SK-N-SH treated with all-trans-retinoic acid at 6 μM for 48 hours (cell line): ENCODE results near the gene C1QTNF5.

Experiments used
- ATAC-seq: fragments of 200-7000 bp; cut with Tn5 transposase; 3 replicates; pipeline ENCODE4 v1.9.1; 2020; ENCODE audit warnings: mild to moderate bottlenecking, moderate library complexity
- BACH2 ChIP-seq: fragments of 250-450 bp; sonication (Bioruptor Pico); IDR thresholded peaks from 2 replicates; pipeline ENCODE4 v1.9.0; 2021; ENCODE audit warnings: mild to moderate bottlenecking, borderline replicate concordance
- CSDC2 ChIP-seq: fragments of 250-450 bp; sonication (Bioruptor Pico); IDR thresholded peaks from 2 replicates; pipeline ENCODE4 v1.5.0; 2020; ENCODE audit warnings: mild to moderate bottlenecking, moderate library complexity
- ESRRG ChIP-seq: fragments of 250-450 bp; sonication (Bioruptor Pico); IDR thresholded peaks from 2 replicates; pipeline ENCODE4 v1.6.1; 2021; ENCODE audit warnings: mild to moderate bottlenecking
- GLIS3 ChIP-seq: fragments of 250-450 bp; sonication (Bioruptor Pico); IDR thresholded peaks from 2 replicates; pipeline ENCODE4 v1.5.0; 2020; ENCODE audit warnings: mild to moderate bottlenecking, moderate library complexity
- ISL1 ChIP-seq: fragments of 250-450 bp; sonication (Bioruptor Pico); IDR thresholded peaks from 2 replicates; pipeline ENCODE4 v2.1.2; 2022; ENCODE audit warnings: mild to moderate bottlenecking, moderate library complexity
- PPARA ChIP-seq: fragments of 250-450 bp; sonication (Bioruptor Pico); IDR thresholded peaks from 2 replicates; pipeline ENCODE4 v1.5.0; 2020; ENCODE audit warnings: mild to moderate bottlenecking, borderline replicate concordance
- RARB ChIP-seq: fragments of 250-450 bp; sonication (Bioruptor Pico); IDR thresholded peaks from 2 replicates; pipeline ENCODE4 v1.8.0; 2021; ENCODE audit warnings: mild to moderate bottlenecking, moderate library complexity
- SNAI2 ChIP-seq: fragments of 250-450 bp; sonication (Bioruptor Pico); IDR thresholded peaks from 2 replicates; pipeline ENCODE4 v1.5.0; 2020; ENCODE audit warnings: mild to moderate bottlenecking, moderate library complexity
- ZC3H10 ChIP-seq: fragments of 250-450 bp; sonication (Bioruptor Pico); IDR thresholded peaks from 2 replicates; pipeline ENCODE4 v1.5.1; 2021; ENCODE audit warnings: mild to moderate bottlenecking, moderate library complexity
- ZFP3 ChIP-seq: fragments of 250-450 bp; sonication (Bioruptor Pico); IDR thresholded peaks from 2 replicates; pipeline ENCODE4 v1.5.0; 2020; ENCODE audit warnings: mild to moderate bottlenecking, moderate library complexity
- ZFP30 ChIP-seq: fragments of 450-650 bp; formaldehyde crosslinking; IDR thresholded peaks from 2 replicates; pipeline ENCODE4 v1.5.0; 2022; ENCODE audit warnings: mild to moderate bottlenecking, moderate library complexity
- ZNF565 ChIP-seq: fragments of 450-650 bp; formaldehyde crosslinking; conservative IDR thresholded peaks from 2 replicates; pipeline ENCODE4 v1.5.0; 2020; ENCODE audit warnings: low read depth, mild to moderate bottlenecking, moderate library complexity
- ZNF70 ChIP-seq: fragments of 450-650 bp; formaldehyde crosslinking; IDR thresholded peaks from 2 replicates; pipeline ENCODE4 v1.5.0; 2020; ENCODE audit warnings: mild to moderate bottlenecking, moderate library complexity
- ZNF8 ChIP-seq: fragments of 450-650 bp; formaldehyde crosslinking; IDR thresholded peaks from 2 replicates; pipeline ENCODE4 v1.5.0; 2020; ENCODE audit warnings: mild to moderate bottlenecking, moderate library complexity
- TF ChIP-seq, protein P1 (sequence below): fragments of 250-450 bp; sonication (Bioruptor Pico); IDR thresholded peaks from 2 replicates; pipeline ENCODE4 v1.5.1; 2020; ENCODE audit warnings: low read depth, mild to moderate bottlenecking, moderate library complexity
- TF ChIP-seq, protein P2 (sequence below): fragments of 250-450 bp; sonication (Bioruptor Pico); IDR thresholded peaks from 2 replicates; pipeline ENCODE4 v1.5.1; 2021; ENCODE audit warnings: mild to moderate bottlenecking, moderate library complexity
- TF ChIP-seq, protein P3 (sequence below): fragments of 250-450 bp; sonication (Bioruptor Pico); IDR thresholded peaks from 2 replicates; pipeline ENCODE4 v1.5.0; 2020; ENCODE audit warnings: mild to moderate bottlenecking, moderate library complexity
- TF ChIP-seq, protein P4 (sequence below): fragments of 250-450 bp; sonication (Bioruptor Pico); IDR thresholded peaks from 2 replicates; pipeline ENCODE4 v1.8.0; 2020; ENCODE audit warnings: mild to moderate bottlenecking, moderate library complexity, borderline replicate concordance
- TF ChIP-seq, protein P5 (sequence below): fragments of 250-450 bp; sonication (Bioruptor Pico); IDR thresholded peaks from 2 replicates; pipeline ENCODE4 v1.8.0; 2021; ENCODE audit warnings: low read depth, mild to moderate bottlenecking, moderate library complexity, borderline replicate concordance

The C1QTNF5 gene

GRCh38 chr11:119330237-119330636, 10.4 kb downstream of the C1QTNF5 start:
- TF ChIP-seq CSDC2 (no peak), BACH2 (no peak), ZNF565 (CRISPR knock-in tag) (no peak), GLIS3 (CRISPR knock-in tag) (no peak), ZFP30 (CRISPR knock-in tag) (no peak), PPARA (CRISPR knock-in tag) (no peak), SNAI2 (CRISPR knock-in tag) (no peak)
- TF ChIP-seq, protein P1, sequence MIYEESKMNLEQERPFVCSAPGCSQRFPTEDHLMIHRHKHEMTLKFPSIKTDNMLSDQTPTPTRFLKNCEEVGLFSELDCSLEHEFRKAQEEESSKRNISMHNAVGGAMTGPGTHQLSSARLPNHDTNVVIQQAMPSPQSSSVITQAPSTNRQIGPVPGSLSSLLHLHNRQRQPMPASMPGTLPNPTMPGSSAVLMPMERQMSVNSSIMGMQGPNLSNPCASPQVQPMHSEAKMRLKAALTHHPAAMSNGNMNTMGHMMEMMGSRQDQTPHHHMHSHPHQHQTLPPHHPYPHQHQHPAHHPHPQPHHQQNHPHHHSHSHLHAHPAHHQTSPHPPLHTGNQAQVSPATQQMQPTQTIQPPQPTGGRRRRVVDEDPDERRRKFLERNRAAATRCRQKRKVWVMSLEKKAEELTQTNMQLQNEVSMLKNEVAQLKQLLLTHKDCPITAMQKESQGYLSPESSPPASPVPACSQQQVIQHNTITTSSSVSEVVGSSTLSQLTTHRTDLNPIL: no peak
- TF ChIP-seq, protein P2, sequence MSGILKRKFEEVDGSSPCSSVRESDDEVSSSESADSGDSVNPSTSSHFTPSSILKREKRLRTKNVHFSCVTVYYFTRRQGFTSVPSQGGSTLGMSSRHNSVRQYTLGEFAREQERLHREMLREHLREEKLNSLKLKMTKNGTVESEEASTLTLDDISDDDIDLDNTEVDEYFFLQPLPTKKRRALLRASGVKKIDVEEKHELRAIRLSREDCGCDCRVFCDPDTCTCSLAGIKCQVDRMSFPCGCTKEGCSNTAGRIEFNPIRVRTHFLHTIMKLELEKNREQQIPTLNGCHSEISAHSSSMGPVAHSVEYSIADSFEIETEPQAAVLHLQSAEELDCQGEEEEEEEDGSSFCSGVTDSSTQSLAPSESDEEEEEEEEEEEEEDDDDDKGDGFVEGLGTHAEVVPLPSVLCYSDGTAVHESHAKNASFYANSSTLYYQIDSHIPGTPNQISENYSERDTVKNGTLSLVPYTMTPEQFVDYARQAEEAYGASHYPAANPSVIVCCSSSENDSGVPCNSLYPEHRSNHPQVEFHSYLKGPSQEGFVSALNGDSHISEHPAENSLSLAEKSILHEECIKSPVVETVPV (CRISPR knock-in tag): no peak
- ATAC-seq: no peak

DNA sequence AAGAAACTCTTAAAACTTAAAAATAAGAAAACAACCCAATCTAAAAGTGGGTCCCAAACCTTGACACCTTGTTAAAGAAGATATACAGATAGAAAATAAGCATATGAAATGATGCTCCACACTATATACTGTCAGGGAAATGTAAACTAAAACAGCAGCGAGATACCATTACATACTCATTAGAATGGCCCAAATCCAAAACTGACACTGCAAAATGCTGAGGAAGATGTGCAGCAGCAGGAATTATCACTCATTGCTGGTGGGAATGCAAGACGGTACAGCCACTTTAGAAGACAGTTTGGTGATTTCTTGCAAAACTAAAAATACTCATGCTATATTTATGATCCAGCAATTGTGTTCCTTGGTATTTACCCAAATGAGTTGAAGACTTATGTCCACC, 11.4 kb downstream of the C1QTNF5 start:
- TF ChIP-seq BACH2 (no peak), ESRRG (CRISPR knock-in tag) (no peak), RARB (CRISPR knock-in tag) (no peak), CSDC2 (no peak), ZC3H10 (CRISPR knock-in tag) (no peak), ZFP3 (no peak), SNAI2 (CRISPR knock-in tag) (no peak), ZNF565 (CRISPR knock-in tag) (no peak), ZNF70 (CRISPR knock-in tag) (no peak), ZFP30 (CRISPR knock-in tag) (no peak), ZNF8 (no peak)
- TF ChIP-seq, protein P1: no peak
- TF ChIP-seq, protein P3, sequence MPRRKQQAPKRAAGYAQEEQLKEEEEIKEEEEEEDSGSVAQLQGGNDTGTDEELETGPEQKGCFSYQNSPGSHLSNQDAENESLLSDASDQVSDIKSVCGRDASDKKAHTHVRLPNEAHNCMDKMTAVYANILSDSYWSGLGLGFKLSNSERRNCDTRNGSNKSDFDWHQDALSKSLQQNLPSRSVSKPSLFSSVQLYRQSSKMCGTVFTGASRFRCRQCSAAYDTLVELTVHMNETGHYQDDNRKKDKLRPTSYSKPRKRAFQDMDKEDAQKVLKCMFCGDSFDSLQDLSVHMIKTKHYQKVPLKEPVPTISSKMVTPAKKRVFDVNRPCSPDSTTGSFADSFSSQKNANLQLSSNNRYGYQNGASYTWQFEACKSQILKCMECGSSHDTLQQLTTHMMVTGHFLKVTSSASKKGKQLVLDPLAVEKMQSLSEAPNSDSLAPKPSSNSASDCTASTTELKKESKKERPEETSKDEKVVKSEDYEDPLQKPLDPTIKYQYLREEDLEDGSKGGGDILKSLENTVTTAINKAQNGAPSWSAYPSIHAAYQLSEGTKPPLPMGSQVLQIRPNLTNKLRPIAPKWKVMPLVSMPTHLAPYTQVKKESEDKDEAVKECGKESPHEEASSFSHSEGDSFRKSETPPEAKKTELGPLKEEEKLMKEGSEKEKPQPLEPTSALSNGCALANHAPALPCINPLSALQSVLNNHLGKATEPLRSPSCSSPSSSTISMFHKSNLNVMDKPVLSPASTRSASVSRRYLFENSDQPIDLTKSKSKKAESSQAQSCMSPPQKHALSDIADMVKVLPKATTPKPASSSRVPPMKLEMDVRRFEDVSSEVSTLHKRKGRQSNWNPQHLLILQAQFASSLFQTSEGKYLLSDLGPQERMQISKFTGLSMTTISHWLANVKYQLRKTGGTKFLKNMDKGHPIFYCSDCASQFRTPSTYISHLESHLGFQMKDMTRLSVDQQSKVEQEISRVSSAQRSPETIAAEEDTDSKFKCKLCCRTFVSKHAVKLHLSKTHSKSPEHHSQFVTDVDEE: no peak
- TF ChIP-seq, protein P4, sequence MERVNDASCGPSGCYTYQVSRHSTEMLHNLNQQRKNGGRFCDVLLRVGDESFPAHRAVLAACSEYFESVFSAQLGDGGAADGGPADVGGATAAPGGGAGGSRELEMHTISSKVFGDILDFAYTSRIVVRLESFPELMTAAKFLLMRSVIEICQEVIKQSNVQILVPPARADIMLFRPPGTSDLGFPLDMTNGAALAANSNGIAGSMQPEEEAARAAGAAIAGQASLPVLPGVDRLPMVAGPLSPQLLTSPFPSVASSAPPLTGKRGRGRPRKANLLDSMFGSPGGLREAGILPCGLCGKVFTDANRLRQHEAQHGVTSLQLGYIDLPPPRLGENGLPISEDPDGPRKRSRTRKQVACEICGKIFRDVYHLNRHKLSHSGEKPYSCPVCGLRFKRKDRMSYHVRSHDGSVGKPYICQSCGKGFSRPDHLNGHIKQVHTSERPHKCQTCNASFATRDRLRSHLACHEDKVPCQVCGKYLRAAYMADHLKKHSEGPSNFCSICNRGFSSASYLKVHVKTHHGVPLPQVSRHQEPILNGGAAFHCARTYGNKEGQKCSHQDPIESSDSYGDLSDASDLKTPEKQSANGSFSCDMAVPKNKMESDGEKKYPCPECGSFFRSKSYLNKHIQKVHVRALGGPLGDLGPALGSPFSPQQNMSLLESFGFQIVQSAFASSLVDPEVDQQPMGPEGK (CRISPR knock-in tag): no peak
- TF ChIP-seq, protein P5, sequence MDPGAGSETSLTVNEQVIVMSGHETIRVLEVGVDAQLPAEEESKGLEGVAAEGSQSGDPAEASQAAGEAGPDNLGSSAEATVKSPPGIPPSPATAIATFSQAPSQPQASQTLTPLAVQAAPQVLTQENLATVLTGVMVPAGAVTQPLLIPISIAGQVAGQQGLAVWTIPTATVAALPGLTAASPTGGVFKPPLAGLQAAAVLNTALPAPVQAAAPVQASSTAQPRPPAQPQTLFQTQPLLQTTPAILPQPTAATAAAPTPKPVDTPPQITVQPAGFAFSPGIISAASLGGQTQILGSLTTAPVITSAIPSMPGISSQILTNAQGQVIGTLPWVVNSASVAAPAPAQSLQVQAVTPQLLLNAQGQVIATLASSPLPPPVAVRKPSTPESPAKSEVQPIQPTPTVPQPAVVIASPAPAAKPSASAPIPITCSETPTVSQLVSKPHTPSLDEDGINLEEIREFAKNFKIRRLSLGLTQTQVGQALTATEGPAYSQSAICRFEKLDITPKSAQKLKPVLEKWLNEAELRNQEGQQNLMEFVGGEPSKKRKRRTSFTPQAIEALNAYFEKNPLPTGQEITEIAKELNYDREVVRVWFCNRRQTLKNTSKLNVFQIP: no peak
- TF ChIP-seq, protein P2 (CRISPR knock-in tag): no peak
- ATAC-seq: no peak

DNA sequence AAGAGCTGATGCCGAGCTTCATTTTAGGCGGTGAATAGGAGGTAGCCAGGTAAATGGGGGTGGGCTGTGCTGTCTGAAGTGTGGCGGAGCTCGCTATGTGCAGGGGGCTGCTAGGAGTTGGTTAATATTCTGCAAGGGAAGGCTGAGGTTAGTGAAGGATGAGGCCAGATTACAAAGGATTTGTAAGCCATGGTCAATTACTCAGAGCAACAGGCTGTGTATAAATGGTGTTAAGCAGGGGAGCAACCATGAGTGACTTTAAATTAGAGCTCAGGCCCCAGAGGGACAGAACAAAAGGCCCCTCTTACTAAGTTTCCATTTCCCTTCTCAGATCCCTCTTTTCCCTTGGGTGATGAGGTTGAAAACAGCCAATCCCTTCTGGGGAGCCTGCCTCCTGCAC, 16.5 kb downstream of the C1QTNF5 start:
- ATAC-seq: peak; percentile 10
- TF ChIP-seq, protein P5: no peak
- no peak for TF ChIP-seq BACH2
- TF ChIP-seq ISL1 (CRISPR knock-in tag): no peak
- TF ChIP-seq ZC3H10 (CRISPR knock-in tag): no peak
- TF ChIP-seq ESRRG (CRISPR knock-in tag): no peak
- no peak for TF ChIP-seq ZFP30 (CRISPR knock-in tag)
- TF ChIP-seq, protein P2 (CRISPR knock-in tag): no peak
- TF ChIP-seq, protein P4 (CRISPR knock-in tag): no peak
